ENCODE results near the gene LARGE1. TPM values are rescaled to one million over a fixed set of nuclear protein-coding genes. Genes with fewer than 3 reads are reported as not detected.

The LARGE1 gene
- total RNA-seq, 1 donor = 22.8 TPM

- no peak overlapping the region for H2AFZ ChIP-seq (ENCODE audit: low read length)
- H3K9me3 ChIP-seq (ENCODE audit: low read depth, low read length) = no peaks in the 10 kb centered on the region
- no peaks in the 10 kb centered on the region for H4K20me1 ChIP-seq (ENCODE audit: insufficient read depth, low read length)
- TF ChIP-seq CTCF (IDR thresholded peaks at IDR 0.05; ENCODE audit: extremely low read depth, low read depth, low read length) = no peak
- no peaks in the 10 kb centered on the region for H3K79me2 ChIP-seq (ENCODE audit: insufficient read depth, low read length)
- peaks cover 4% of the 10 kb centered on the region for H3K4me1 ChIP-seq (ENCODE audit: insufficient read depth, low read length)
- H3K27me3 ChIP-seq (ENCODE audit: insufficient read depth, low read length) = no peaks in the 10 kb centered on the region
- DNase-seq (ENCODE audit: insufficient read length, low spot score, missing footprints) = no peak
- H3K27ac ChIP-seq (ENCODE audit: low read depth, low read length) = no peak overlapping the region
- H3K36me3 ChIP-seq (ENCODE audit: insufficient read depth, low read length) = no peaks in the 10 kb centered on the region
- no peak overlapping the region for H3K4me3 ChIP-seq (ENCODE audit: insufficient read depth, low read length)
- H3K4me2 ChIP-seq (ENCODE audit: insufficient read depth, low read length) = no peak overlapping the region
Measured at GRCh38 chr22:33385611-33386010, 534.7 kb downstream of the LARGE1 start.

- Histone ChIP-seq H2AFZ (ENCODE audit: low read length) (no peak overlapping the region), H3K36me3 (ENCODE audit: insufficient read depth, low read length) (no peaks in the 10 kb centered on the region), H3K79me2 (ENCODE audit: insufficient read depth, low read length) (no peaks in the 10 kb centered on the region), H3K4me2 (ENCODE audit: insufficient read depth, low read length) (no peak overlapping the region), H3K27me3 (ENCODE audit: insufficient read depth, low read length) (no peaks in the 10 kb centered on the region), H4K20me1 (ENCODE audit: insufficient read depth, low read length) (no peaks in the 10 kb centered on the region), H3K4me3 (ENCODE audit: insufficient read depth, low read length) (no peak overlapping the region), H3K4me1 (ENCODE audit: insufficient read depth, low read length) (peaks cover 10% of the 10 kb centered on the region), H3K9me3 (ENCODE audit: low read depth, low read length) (no peaks in the 10 kb centered on the region), H3K27ac (ENCODE audit: low read depth, low read length) (no peak overlapping the region)
- DNase-seq (ENCODE audit: insufficient read length, low spot score, missing footprints) = no peak
- no peak for TF ChIP-seq CTCF (IDR thresholded peaks at IDR 0.05; ENCODE audit: extremely low read depth, low read depth, low read length)
Measured at GRCh38 chr22:33382436-33382835, 537.8 kb downstream of the LARGE1 start.

GRCh38 chr22:33381531-33382406 is 538.5 kb downstream of the LARGE1 start:
- H3K27me3 ChIP-seq (ENCODE audit: insufficient read depth, low read length) = no peaks in the 10 kb centered on the region
- no peak overlapping the region for H3K4me3 ChIP-seq (ENCODE audit: insufficient read depth, low read length)
- H3K4me2 ChIP-seq (ENCODE audit: insufficient read depth, low read length) = no peak overlapping the region
- no peak overlapping the region for H3K27ac ChIP-seq (ENCODE audit: low read depth, low read length)
- H3K9me3 ChIP-seq (ENCODE audit: low read depth, low read length) = no peaks in the 10 kb centered on the region
- no peak for TF ChIP-seq CTCF (IDR thresholded peaks at IDR 0.05; ENCODE audit: extremely low read depth, low read depth, low read length)
- no peaks in the 10 kb centered on the region for H4K20me1 ChIP-seq (ENCODE audit: insufficient read depth, low read length)
- H2AFZ ChIP-seq (ENCODE audit: low read length) = no peak overlapping the region
- no peaks in the 10 kb centered on the region for H3K36me3 ChIP-seq (ENCODE audit: insufficient read depth, low read length)
- H3K4me1 ChIP-seq (ENCODE audit: insufficient read depth, low read length) = peaks cover 10% of the 10 kb centered on the region
- H3K79me2 ChIP-seq (ENCODE audit: insufficient read depth, low read length) = no peaks in the 10 kb centered on the region
- DNase-seq (ENCODE audit: insufficient read length, low spot score, missing footprints) = no peak

DNA sequence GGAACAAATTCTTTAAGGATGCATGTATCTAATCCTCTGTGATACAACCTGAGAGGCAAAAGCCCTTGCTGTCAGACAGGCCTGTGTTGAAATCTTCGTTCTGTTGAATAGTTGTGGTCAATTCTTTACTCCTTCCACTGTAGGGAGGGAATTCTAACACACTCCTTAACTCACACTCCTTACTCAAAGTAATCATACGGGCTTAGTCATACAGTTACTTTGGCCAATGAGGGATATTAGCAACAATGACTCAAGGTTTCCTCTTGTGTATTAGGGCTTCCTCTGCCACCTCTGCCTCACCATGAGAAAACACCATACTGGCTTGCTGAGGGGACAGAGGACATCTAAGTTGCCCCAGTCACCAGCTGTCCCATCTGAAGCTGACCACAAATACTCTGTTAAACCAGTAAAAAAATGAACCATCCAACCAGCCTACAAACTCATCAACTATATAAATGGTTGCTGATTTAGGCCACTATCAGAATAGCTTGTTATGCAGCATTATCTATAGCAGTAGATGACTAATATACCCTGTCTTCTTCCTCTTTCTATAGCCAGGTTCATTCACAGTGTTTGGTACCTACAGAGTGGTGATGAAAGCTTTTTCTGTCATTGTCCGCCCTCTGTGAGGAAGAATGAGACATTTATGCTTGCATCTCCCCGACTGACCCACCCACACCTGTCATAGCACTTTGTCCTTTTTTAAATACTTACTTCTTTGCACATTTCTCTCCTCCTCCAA is 539.3 kb downstream of the LARGE1 start:
- Histone ChIP-seq H3K27ac (ENCODE audit: low read depth, low read length) (peak overlapping the region; percentile 35), H3K4me2 (ENCODE audit: insufficient read depth, low read length) (peak overlapping the region; percentile 14)

More for the DNA sequence above, 539.3 kb downstream of the LARGE1 start:
- Histone ChIP-seq H3K4me3 (ENCODE audit: insufficient read depth, low read length) (no peak overlapping the region), H3K36me3 (ENCODE audit: insufficient read depth, low read length) (no peaks in the 10 kb centered on the region), H4K20me1 (ENCODE audit: insufficient read depth, low read length) (no peaks in the 10 kb centered on the region), H3K9me3 (ENCODE audit: low read depth, low read length) (no peaks in the 10 kb centered on the region), H3K79me2 (ENCODE audit: insufficient read depth, low read length) (no peaks in the 10 kb centered on the region), H3K4me1 (ENCODE audit: insufficient read depth, low read length) (peaks cover 10% of the 10 kb centered on the region), H2AFZ (ENCODE audit: low read length) (no peak overlapping the region), H3K27me3 (ENCODE audit: insufficient read depth, low read length) (no peaks in the 10 kb centered on the region)
- no peak for TF ChIP-seq CTCF (IDR thresholded peaks at IDR 0.05; ENCODE audit: extremely low read depth, low read depth, low read length)
- DNase-seq (ENCODE audit: insufficient read length, low spot score, missing footprints) = peak; percentile 54

Measured in osteoblast (primary cell).